NCI-H2107 treated with DMSO at 0.1 percent for 48 hours (cell line): Measurements from ENCODE around the gene COL4A1.

Source experiments
- DNase-seq: peaks from one replicate; lab custom pipeline; 2025; ENCODE audit not compliant: unreplicated experiment; lab: John Stamatoyannopoulos, UW

COL4A1 gene

GRCh38 chr13:110261166-110262081 lies 45.5 kb downstream of the COL4A1 start:
- DNase-seq: no peak

- DNase-seq: no peak
These were observed 47.3 kb downstream of the COL4A1 start for GRCh38 chr13:110259651-110260050.

GRCh38 chr13:110258876-110259631 lies 47.9 kb downstream of the COL4A1 start:
- no peak for DNase-seq

GRCh38 chr13:110257408-110257807 lies 49.5 kb downstream of the COL4A1 start:
- no peak for DNase-seq

GRCh38 chr13:110256126-110256905 lies 50.6 kb downstream of the COL4A1 start:
- DNase-seq: no peak

GRCh38 chr13:110254751-110255553 lies 52.0 kb downstream of the COL4A1 start:
- DNase-seq: no peak

- no peak for DNase-seq
These were observed 52.7 kb downstream of the COL4A1 start for GRCh38 chr13:110254151-110254679.

- DNase-seq: no peak
These were observed 55.7 kb downstream of the COL4A1 start for GRCh38 chr13:110251193-110251819.

GRCh38 chr13:110250258-110250891 lies 56.6 kb downstream of the COL4A1 start:
- no peak for DNase-seq

GRCh38 chr13:110249326-110249725 lies 57.6 kb downstream of the COL4A1 start:
- no peak for DNase-seq

GRCh38 chr13:110248449-110249143 lies 58.4 kb downstream of the COL4A1 start:
- no peak for DNase-seq

- no peak for DNase-seq
These were observed 60.4 kb downstream of the COL4A1 start for GRCh38 chr13:110246530-110246929.

GRCh38 chr13:110245416-110245899 lies 61.5 kb downstream of the COL4A1 start:
- no peak for DNase-seq

- no peak for DNase-seq
These were observed 62.0 kb downstream of the COL4A1 start for GRCh38 chr13:110244976-110245375.

GRCh38 chr13:110244071-110244830 lies 62.7 kb downstream of the COL4A1 start:
- DNase-seq: no peak

- DNase-seq: no peak
These were observed 64.3 kb downstream of the COL4A1 start for GRCh38 chr13:110242615-110243014.

- no peak for DNase-seq
These were observed 66.0 kb downstream of the COL4A1 start for GRCh38 chr13:110240943-110241342.

- DNase-seq: no peak
These were observed 66.6 kb downstream of the COL4A1 start for GRCh38 chr13:110240352-110240751.
